GM21515 (cell line): ENCODE results near the gene DSTYK.
"Not testable (repeated sequence)": the region's sequence is repeated elsewhere in the genome, so short reads cannot be mapped to it uniquely, and the experiment has no call there.

Experiments
- ATAC-seq: cut with Tn5 transposase; IDR thresholded peaks from one replicate; pipeline ENCODE4 v1.9.1; 2021; ENCODE audit not compliant: unreplicated experiment

DSTYK gene

DNA sequence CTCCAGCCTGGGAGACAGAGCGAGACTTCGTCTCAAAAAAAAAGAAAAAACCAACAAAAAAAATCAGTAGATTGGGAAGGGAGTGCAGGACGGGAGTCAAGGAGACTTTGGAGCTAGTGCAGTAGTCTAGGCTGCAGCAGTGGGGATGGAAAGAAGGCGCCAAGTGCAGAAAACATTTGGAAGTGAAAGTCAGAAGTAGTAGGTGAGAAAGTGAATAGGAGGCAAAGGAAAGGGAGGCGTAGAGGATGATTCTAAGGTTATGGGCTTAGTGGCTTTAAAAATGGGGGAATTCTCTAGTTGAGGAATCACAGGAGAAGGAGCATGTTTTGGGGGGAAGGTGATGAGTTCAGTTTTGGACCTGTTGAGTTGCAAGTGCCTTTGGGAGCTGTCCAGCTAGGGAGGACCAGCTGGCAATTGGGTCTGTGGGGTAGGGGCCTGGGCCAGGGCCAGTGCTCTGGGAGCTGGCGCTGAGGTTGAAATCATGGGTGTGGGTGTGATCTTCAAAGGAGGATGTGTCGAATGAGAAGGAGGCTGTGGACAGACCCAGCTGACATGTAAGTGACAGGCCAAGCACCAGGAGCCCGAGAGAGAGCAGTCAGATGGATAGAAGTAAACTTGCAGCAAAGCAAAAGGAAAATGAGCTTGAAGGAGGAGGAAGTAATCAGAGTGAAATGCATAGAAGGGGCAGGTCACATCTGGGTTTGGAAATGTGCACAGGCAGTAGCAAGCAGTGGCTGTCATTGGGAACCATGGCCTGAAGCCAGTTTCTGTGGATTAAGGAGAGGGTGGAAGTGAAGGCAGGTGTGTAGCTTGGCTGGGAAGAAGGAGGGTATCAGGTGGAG lies 32.1 kb upstream of the DSTYK start:
- no peak for ATAC-seq

- no peak for ATAC-seq
Observed at GRCh38 chr1:205241366-205242030, 30.0 kb upstream of the DSTYK start.

- no peak for ATAC-seq
Observed at GRCh38 chr1:205240569-205240968, 29.1 kb upstream of the DSTYK start.

GRCh38 chr1:205240118-205240517 lies 28.6 kb upstream of the DSTYK start:
- ATAC-seq: no peak

GRCh38 chr1:205239078-205239477 lies 27.6 kb upstream of the DSTYK start:
- no peak for ATAC-seq

GRCh38 chr1:205237526-205238484 lies 26.3 kb upstream of the DSTYK start:
- no peak for ATAC-seq

- ATAC-seq: no peak
Observed at GRCh38 chr1:205236951-205237475, 25.5 kb upstream of the DSTYK start.

DNA sequence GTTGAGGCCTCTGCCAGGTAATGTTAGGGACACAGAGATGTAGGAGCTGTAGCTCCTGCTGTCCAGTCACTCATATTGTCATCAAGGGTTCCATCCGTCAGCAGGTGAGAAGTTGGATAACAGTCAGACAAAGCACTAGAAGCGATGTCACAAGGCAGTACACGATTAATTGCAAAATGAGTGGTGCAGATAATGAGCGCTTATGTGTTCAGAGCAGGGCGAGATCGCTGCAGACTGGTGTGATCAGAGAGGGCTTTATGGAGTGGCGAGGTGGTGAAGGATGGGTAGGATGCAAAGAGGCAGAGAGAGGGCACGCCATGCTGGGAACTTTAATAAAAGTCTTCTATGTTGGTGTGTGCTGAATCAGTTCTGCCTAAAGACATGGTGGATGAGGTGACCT lies 25.0 kb upstream of the DSTYK start:
- no peak for ATAC-seq

- no peak for ATAC-seq
Observed at GRCh38 chr1:205235951-205236350, 24.4 kb upstream of the DSTYK start.

- ATAC-seq: not testable (repeated sequence)
Observed at GRCh38 chr1:205233986-205234385, 22.5 kb upstream of the DSTYK start.

- no peak for ATAC-seq
Observed at GRCh38 chr1:205232945-205233397, 21.5 kb upstream of the DSTYK start.

DNA sequence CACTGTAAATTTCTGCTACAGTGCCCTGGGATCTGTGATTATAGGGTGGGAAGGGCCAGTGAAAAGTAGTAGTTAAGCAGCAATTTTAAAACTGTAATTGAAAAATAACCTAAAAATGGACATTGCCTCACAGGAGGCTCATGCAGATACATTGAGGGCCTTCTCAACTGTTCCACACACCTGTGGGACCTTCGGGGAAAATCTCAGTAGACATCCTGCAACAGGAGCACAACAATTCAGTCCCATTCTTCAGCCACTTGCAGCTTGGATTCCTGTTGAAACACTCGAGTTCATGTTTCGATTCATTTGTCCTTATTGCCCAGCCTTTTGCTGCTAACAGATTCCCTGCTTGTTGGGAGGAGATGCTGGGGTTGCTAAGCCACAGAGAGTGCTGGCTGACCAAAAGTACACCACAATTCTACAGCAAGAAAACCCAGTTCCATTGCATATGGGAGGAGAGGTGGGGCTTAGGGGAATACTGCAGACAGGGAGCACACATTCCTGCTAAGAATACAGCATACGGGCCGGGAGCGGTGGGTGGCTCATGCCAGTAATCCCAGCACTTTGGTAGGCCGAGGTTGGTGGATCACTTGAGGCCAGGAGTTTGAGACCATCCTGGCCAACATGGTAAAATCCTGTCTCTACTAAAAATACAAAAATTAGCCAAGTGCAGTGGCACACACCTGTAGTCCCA lies 20.8 kb upstream of the DSTYK start:
- no peak for ATAC-seq

- ATAC-seq: no peak
Observed at GRCh38 chr1:205230982-205231381, 19.5 kb upstream of the DSTYK start.

GRCh38 chr1:205229916-205230700 lies 18.6 kb upstream of the DSTYK start:
- no peak for ATAC-seq

DNA sequence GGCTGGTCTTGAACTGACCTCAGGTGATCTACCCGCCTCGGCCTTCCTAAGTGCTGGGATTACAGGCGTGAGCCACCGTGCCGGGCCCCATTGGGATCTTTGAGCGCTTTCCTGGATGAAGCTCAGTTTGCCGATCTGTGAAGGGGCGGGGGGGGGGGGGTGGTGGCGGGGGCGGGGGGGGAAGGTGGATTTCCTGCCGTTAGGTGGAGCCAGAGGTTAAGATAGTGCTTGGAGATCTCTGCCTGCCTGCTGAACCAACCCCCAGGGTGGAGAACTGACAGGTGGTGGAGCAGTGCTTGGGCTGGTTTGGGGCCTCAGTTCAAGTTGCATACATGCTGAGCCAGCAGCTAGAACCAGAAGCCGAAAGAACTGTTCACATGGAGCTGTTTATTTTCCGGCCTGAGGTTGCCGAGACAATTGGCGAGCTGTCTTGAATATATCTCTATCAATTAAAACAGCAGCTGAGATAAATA lies 17.9 kb upstream of the DSTYK start:
- ATAC-seq: no peak

GRCh38 chr1:205228093-205228521 lies 16.6 kb upstream of the DSTYK start:
- ATAC-seq: peak; percentile 17

DNA sequence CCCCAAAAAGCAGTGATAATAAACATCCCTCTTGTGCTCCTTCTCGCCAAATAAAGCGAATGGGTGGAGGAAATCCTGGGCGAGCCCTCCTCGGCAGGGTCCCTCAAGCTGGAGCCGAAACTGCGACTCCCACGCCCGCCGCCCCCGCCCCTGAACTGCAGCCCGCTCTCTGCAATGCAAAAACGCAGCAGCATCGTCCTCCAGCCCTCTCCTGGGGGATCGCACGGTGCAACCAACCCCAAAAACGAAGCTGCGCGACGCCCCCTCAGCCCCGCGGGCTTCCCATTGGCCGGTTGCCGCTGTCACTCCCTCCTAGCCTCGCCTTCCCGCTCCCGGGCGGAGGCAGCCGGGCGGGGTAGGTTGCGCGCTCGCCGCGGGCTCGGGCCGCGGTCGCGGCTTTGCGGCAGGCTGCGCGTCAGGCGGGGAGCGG lies 16.1 kb upstream of the DSTYK start, which contains the start of gene TMCC2:
Gene TMCC2 (plus strand): TSS at position 363 of the 430 bp plus-strand sequence. CDS start 619 bp downstream, outside the sequence.
- peak; percentile 85 for ATAC-seq

DNA sequence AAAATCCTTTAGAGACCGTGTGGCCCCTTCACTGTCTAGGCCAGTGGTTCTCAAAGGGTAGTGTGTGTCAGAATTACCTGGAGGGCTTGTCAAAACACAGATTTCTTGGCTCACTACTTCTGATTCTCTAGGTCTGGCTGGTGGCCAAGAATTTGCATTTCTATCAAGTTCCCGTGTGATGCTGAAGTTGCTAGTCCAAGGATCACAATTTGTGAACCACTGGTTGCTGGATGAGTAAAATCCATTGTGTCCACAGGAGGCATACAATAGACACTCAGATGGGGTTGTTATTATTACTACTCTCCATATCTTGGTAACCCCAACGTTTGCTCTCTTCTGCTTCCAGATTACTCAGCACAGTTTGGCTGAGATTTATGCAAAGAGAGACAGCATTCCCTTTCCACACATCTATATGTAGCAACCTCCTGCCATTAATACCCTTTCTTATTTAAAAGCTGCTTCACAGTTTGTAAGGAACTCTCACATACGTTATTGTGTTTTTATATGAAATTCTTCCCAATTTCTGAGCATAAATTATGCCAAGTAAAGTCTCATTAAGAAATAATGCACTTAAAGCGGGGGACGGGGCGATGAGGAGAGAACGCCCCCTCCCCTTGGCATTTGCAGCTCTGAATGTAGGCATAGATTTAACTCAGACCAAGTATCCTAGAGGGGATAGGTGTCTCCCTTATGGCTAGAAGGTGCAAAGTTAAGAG lies 15.5 kb upstream of the DSTYK start:
- ATAC-seq: no peak
